SKM-1 (cell line): ENCODE measurements around the gene RNU1-4.
"Not testable (repeated sequence)": the region's sequence is repeated elsewhere in the genome, so short reads cannot be mapped to it uniquely, and the experiment has no call there.

Experiments
- DNase-seq: peaks from one replicate; lab custom pipeline; 2025; ENCODE audit not compliant: unreplicated experiment; lab: John Stamatoyannopoulos, UW

Gene RNU1-4

GRCh38 chr1:16740047-16740964 lies at the start of gene RNU1-4:
Gene RNU1-4, plus strand, starts transcription at chr1:16740516.
- not testable (repeated sequence) for DNase-seq

- not testable (repeated sequence) for DNase-seq
Observed at GRCh38 chr1:16690971-16691682, 49.2 kb upstream of the RNU1-4 start.

GRCh38 chr1:16692283-16692682 lies 48.0 kb upstream of the RNU1-4 start:
- not testable (repeated sequence) for DNase-seq

- DNase-seq = not testable (repeated sequence)
Observed at GRCh38 chr1:16692717-16693448, 47.4 kb upstream of the RNU1-4 start.

- not testable (repeated sequence) for DNase-seq
Observed at GRCh38 chr1:16693449-16694307, 46.6 kb upstream of the RNU1-4 start.

GRCh38 chr1:16694308-16694702 lies 46.0 kb upstream of the RNU1-4 start:
- DNase-seq = not testable (repeated sequence)

- DNase-seq = not testable (repeated sequence)
Observed at GRCh38 chr1:16696507-16697150, 43.7 kb upstream of the RNU1-4 start.

DNA sequence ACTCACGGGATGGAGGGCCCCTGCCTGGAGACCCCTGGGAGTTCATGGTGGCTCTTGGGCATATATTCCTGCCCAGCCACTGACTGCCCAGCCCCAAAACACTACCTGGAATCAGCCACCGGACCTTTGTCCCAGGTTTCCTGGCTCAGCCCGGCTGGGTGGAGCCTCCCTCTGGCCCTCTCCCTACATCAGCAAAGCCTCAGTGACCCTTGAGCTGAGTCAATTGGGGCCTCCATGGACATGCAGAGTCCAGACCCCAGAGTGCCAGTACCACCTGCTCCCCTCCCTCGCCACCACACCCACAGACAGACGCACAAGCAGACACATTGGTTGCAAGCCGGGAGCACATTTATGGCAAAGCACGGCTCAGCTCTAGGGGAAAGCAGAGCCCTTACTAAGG lies 43.2 kb upstream of the RNU1-4 start:
- not testable (repeated sequence) for DNase-seq

- DNase-seq = not testable (repeated sequence)
Observed at GRCh38 chr1:16699440-16699839, 40.9 kb upstream of the RNU1-4 start.

DNA sequence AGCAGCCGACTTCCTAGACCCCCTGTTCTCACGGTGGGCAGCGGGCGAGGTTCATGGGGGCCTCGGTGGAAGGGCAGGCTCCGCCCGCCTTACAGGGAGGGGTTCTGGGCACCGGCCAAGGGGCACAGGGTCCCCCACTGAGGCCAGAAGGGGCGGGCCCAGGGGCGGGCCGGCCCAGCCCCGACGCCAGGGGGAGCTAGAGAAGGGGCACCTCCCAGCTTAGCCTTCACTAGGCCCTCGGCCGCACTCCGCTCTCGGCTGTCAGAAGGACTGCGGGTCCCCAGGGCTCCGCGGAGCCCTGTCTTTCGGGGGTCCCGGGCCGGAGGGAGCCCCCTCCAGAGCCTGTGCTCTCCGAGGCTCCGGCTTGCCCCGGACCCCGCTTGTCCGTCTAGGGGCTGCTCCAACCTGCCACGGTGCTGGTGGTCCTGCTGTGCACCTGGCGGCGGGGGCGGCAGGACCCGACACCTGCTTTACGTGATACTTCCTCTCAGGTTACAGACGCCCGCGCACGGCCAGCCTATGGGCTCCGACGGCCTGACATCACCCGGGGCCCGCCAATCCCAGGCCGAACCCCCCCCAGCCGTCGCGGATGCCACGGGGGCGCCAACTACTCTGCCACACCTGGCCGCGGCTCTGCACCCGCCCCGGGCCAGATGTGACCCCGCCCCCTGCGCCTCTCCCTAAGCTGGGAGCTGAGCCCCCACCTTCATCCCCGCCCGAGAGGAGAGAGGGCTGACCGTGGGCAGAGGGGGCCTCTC lies 40.0 kb upstream of the RNU1-4 start:
- DNase-seq = not testable (repeated sequence)

GRCh38 chr1:16701189-16701588 lies 39.1 kb upstream of the RNU1-4 start:
- DNase-seq = not testable (repeated sequence)

DNA sequence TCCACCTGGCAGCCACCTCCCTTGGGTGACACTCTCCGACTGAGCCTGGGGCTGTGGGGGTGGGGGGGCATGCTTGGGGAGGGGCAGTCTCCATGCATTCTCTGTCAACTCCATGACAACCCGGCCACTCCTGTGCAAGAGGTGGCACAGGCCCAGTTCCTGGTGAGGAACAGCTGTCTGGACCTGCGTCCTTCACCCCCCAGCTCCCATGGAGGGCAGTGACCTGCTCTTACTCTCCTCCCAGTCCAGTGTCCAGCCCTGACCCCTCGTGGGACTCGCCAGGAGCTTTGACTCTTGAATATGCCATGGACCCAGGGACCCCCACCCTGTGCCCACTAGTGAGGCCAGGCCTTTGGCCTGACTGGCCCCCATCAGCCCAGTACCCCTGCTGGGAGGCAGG lies 38.0 kb upstream of the RNU1-4 start:
- not testable (repeated sequence) for DNase-seq

DNA sequence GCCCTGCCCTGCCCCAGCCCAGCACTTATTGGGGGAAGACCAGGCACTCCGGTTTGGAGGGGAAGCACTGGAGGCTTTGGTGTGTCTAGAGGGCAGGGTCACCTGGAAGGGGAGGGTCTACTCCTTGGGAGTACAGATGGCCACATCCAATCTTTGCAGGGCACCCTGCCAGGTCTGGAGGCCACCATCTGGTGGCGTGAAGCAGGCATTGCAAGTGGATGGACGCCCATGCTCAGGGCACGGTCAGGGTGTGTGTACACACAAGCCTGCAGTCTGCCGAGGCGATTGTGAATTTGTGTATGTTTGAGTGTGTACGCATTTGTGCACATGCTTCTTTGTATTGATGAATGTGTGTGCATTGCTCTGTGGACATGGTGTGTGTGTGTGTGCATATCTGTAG lies 37.2 kb upstream of the RNU1-4 start:
- DNase-seq = not testable (repeated sequence)

DNA sequence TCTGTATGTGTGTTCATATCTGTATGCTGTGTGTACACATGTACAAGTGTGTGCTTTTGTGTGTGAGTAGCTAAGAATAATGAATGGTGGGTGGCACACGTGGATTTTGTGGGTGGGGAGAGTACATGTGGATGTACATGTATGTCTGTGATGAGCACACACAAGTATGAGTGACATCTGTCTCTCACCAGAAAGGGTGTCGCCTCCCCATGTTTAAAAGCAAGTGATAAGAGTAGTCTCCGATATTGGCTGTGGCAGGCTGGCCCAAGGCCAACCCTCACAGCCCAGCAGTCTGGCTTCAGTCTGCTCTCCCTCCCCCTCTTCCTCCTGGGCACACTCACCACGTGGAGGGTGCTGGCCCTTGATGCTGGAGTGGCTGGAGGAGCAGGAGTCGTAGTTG lies 36.7 kb upstream of the RNU1-4 start:
- DNase-seq = not testable (repeated sequence)

GRCh38 chr1:16704076-16704475 lies 36.2 kb upstream of the RNU1-4 start:
- not testable (repeated sequence) for DNase-seq

DNA sequence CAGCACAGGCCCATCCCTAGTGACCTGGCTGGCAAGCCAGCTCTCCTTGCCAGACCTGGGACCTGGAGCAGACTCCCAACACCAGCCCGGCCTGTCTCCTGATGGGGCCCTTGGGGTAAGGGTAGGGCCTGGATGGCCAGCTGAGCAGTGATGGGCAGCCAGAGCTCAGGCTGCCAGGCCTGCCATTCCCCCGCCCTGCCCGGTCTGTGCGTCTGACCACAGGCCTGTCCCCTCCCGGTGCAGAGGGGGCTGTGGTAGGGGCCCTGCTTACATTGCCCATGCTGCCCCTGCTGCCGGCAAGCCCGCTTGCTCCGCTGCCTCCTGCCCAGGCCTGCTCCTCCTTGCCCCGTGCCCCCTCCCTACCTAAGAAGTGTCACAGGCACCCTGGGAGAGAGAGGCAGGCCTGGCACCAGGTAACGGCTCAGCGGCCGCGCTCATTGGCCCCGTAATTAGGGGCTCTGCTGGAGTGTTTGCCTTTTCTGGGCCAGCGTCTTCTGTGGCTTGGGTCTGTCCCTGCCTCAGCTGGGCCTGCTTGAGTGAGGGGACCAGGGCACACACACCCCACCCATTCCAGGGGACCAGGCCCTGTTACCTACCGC lies 35.7 kb upstream of the RNU1-4 start:
- not testable (repeated sequence) for DNase-seq

DNA sequence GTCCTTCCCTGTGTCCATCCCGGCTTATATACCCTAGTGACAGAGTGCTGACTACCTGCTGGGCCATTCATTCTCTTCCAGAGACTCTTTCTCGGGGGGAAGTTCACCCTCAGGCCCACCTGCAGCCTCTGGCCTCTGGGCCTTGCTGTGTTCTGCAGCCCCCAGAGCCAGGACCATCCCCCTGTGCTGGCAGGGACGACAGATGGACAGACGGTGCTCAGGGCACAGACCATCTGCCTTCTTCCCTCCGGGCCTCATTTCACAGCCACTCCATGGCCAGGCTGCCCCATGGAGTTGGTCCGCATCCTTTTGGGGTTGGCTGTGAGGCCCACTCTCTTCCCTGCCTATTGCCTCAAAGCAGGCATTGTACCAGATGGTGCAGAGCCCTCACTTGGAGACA lies 34.0 kb upstream of the RNU1-4 start:
- DNase-seq = not testable (repeated sequence)
